Stimulated activated naive CD4-positive, alpha-beta T cell treated with Interleukin-2 at 50 U/mL for 16 hours (primary cell): ENCODE measurements around the gene ZNF532.

Experiments used
- DNase-seq: peaks from one replicate; lab custom pipeline; 2025; lab: John Stamatoyannopoulos, UW

Gene ZNF532

GRCh38 chr18:58979615-58980014 is 114.9 kb downstream of the ZNF532 start:
- no peak for DNase-seq

GRCh38 chr18:58980991-58981390 is 116.3 kb downstream of the ZNF532 start:
- no peak for DNase-seq

- no peak for DNase-seq
Measured at GRCh38 chr18:58983260-58984155, 118.8 kb downstream of the ZNF532 start.

DNA sequence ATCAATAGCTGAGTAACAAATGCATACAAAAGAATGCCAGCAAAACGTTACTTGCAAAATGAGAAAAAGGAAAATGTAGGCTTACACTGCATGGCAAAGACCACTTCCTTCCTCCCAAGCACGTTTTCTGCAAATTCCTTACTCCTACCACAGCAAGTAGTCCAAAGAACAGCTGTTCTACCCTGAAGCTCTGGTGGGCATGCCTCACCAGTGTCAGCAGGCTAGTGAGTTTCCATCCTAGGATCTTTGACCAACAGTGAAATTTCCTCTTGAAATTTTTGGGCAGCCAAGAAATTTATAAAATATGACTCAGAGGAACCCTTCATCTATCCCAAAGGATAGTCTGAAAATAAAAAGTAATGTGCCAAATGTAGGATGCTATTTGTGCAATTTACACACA is 123.9 kb downstream of the ZNF532 start:
- DNase-seq = no peak

DNA sequence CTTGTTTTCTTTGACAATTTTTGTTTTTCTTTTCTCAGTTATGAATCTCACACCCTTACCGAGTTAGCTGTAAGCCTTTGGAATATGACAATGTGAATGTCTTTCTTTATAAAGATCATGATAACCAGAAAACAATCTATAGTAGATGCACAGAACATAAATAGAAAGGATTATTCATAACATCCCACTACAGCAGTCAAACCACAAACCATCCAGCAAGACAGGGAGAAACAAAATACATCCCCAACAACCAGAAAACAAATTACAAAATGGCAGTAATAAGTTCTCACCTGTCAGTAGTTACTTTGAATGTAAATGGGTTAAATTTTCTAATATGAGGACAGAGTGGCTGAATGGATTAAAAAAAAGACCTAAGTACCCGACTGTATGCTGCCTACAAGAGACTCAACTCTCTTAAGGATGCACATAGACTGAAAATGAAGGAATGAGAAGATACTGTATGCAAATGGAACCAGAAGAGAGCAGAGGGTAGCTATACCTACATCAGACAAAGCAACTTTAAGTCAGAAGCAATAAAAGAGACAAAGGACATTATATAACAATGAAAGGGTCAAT is 124.6 kb downstream of the ZNF532 start:
- no peak for DNase-seq

- no peak for DNase-seq
Measured at GRCh38 chr18:58990720-58991119, 126.0 kb downstream of the ZNF532 start.

DNA sequence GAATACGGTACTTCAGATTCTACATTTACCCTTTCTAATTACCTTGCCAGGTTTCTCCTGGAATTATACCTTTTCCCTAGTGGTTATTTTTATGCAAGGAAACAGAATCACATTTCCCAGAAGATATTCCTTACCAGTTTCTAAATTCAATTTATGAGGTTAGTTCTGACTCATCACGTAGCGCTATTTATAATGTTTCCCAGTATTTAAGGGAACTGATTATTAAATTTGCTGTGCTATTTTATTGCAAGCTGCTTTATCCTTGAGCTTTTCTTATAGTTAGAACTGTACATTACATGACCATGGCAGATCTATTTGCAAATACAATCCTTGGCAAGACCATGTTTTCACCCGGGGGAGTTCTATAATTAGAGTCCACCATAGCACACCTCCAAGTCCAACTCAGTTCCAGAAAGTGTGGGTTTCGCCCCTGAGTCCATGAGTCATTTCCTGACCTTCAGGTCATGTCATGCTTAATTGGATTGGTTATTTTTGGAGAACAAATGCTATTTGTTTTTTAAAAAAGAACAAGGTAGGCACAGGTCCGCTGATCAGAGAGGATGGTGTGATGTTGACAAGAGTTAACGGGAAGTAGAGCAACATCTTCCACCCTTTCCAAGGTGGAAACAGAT is 126.6 kb downstream of the ZNF532 start:
- DNase-seq = no peak

GRCh38 chr18:58992301-58993231 is 127.9 kb downstream of the ZNF532 start:
- no peak for DNase-seq

- no peak for DNase-seq
Measured at GRCh38 chr18:58993260-58993659, 128.6 kb downstream of the ZNF532 start.

- no peak for DNase-seq
Measured at GRCh38 chr18:58995663-58996062, 131.0 kb downstream of the ZNF532 start.

- no peak for DNase-seq
Measured at GRCh38 chr18:58996131-58996641, 131.5 kb downstream of the ZNF532 start.

GRCh38 chr18:58996696-58997095 is 132.0 kb downstream of the ZNF532 start:
- no peak for DNase-seq

DNA sequence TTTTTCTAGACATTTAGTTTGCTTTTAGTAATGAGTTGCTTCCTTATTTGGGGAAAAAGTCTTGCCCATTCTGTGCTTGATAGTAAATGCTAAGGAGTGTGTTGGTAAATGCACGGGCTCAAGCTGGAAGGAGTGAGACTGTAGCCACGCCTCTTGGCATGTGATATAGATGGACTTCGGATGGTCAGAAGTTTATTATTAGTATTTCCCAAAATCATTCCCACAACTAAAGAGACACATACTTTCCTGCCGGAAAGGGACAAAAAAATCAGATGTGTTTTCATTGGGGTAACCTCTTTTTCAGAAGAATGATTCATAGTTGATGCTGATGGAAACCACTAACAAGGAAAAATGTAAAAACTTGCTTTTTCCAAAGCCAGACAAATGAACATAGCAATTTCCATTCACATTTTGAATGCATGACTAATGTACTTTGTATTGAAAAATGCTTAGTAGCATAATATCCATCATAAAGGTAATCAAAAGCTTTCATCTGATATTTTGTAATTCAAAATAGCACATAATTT is 133.2 kb downstream of the ZNF532 start:
- DNase-seq = no peak

DNA sequence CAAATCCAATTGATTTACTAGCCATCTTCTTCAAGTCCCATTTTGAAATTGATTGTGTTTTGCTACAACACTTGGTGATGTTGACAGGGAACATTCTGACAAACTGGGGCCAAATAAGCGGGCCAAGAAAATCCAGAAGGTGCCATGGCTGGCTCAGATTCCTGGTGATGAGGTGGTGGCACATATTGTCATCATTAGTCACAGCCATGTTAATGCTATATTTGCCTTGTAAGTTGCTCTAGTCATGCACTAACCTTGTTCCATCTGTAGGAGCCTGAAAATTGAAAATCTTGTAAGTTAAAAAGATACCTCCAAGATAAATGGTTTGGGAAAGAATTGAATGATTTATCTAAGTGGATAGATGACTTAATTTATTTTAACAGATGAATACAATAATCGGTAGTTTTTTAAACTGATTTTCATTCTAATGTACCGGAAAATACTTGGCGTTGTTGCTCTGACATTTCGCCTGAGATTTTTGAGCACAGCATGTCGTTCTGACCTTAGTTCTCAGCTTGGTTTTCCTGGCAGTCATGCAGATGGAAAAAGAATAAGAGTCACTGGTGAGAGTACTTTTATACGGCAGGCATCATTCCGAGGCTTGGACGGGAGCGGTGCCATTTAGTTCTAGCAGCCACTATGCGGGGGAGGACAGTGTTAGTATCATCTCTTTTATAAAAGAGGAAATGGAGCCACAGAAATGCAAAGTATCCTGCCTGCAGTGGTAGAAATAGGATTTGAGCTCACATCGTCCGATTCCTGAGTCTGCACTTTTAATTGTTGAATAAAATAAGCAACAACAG is 133.9 kb downstream of the ZNF532 start:
- no peak for DNase-seq

GRCh38 chr18:59001166-59001565 is 136.5 kb downstream of the ZNF532 start:
- DNase-seq = no peak

GRCh38 chr18:59001721-59002120 is 137.0 kb downstream of the ZNF532 start:
- DNase-seq = no peak

GRCh38 chr18:59002974-59003594 is 138.4 kb downstream of the ZNF532 start:
- no peak for DNase-seq

GRCh38 chr18:59005262-59005661 is 140.6 kb downstream of the ZNF532 start:
- no peak for DNase-seq

DNA sequence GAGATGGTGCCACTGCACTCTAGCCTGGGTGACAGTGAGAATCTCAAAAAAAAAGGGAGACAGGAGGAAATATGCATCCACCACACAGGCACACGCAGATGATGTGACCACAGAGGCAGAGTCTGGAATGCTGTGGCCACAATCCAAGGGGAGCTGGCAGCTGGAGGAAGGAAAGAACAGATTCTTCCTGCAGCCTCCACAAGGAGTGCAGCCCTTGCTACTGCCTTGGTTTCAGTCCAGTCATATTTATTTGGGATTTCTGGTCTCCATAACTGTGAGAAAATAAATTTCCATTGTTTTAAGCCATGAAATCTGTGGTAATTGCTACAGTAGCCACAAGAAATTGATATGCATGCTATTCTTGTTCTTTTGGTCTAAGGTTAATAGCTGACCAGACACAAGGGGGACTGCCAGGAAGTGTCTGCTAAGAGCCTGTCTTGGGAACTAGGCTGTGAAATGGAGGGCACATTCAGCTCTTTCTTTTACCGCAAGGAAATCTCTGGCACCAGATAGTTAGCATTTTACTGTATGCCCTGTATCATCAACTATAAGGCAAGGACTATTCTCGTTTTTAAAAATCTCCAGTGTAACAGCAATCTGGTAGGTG is 141.9 kb downstream of the ZNF532 start:
- DNase-seq = no peak
